Stimulated activated CD4-positive, alpha-beta T cell treated with anti-CD3 and anti-CD28 coated beads, Interleukin-2, amount 100 ng/mL, for 48 hours (primary cell): ENCODE results near the gene ALCAM.
"Not testable (repeated sequence)": the region's sequence is repeated elsewhere in the genome, so short reads cannot be mapped to it uniquely, and the experiment has no call there.

Source experiments
- DNase-seq, 2 donors: peaks; one replicate each; pipeline ENCODE4 v3.0.0-alpha.2; 2020

The ALCAM gene

GRCh38 chr3:105392598-105392997 lies 25.9 kb downstream of the ALCAM start:
- DNase-seq, result not testable (repeated sequence)

GRCh38 chr3:105394177-105394576 lies 27.5 kb downstream of the ALCAM start:
- no peak for DNase-seq

GRCh38 chr3:105397974-105398373 lies 31.3 kb downstream of the ALCAM start:
- no peak for DNase-seq

- DNase-seq, result no peak
Observed at GRCh38 chr3:105398437-105398836, 31.7 kb downstream of the ALCAM start.

- no peak for DNase-seq
Observed at GRCh38 chr3:105399062-105399461, 32.4 kb downstream of the ALCAM start.

- DNase-seq, result no peak
Observed at GRCh38 chr3:105399611-105400010, 32.9 kb downstream of the ALCAM start.

- no peak for DNase-seq
Observed at GRCh38 chr3:105401254-105401653, 34.5 kb downstream of the ALCAM start.

GRCh38 chr3:105401691-105402149 lies 35.0 kb downstream of the ALCAM start:
- DNase-seq, result no peak

GRCh38 chr3:105402287-105402801 lies 35.6 kb downstream of the ALCAM start:
- DNase-seq, result no peak

- DNase-seq, result not testable (repeated sequence)
Observed at GRCh38 chr3:105403034-105403433, 36.3 kb downstream of the ALCAM start.

GRCh38 chr3:105406268-105406667 lies 39.6 kb downstream of the ALCAM start:
- DNase-seq, result no peak

- DNase-seq, result no peak
Observed at GRCh38 chr3:105409364-105409763, 42.7 kb downstream of the ALCAM start.

- DNase-seq, result no peak
Observed at GRCh38 chr3:105413343-105413887, 46.7 kb downstream of the ALCAM start.

- DNase-seq, result no peak
Observed at GRCh38 chr3:105414841-105415240, 48.1 kb downstream of the ALCAM start.

- no peak for DNase-seq
Observed at GRCh38 chr3:105415951-105416350, 49.2 kb downstream of the ALCAM start.

- no peak for DNase-seq
Observed at GRCh38 chr3:105417525-105418289, 51.0 kb downstream of the ALCAM start.

- no peak for DNase-seq
Observed at GRCh38 chr3:105422645-105423044, 55.9 kb downstream of the ALCAM start.

GRCh38 chr3:105423397-105423796 lies 56.7 kb downstream of the ALCAM start:
- no peak for DNase-seq

GRCh38 chr3:105424412-105425152 lies 57.9 kb downstream of the ALCAM start:
- no peak for DNase-seq

- no peak for DNase-seq
Observed at GRCh38 chr3:105425153-105425502, 58.4 kb downstream of the ALCAM start.

GRCh38 chr3:105427332-105427731 lies 60.6 kb downstream of the ALCAM start:
- DNase-seq, result no peak

- DNase-seq, result no peak
Observed at GRCh38 chr3:105429034-105429762, 62.5 kb downstream of the ALCAM start.

- no peak for DNase-seq
Observed at GRCh38 chr3:105430455-105430854, 63.7 kb downstream of the ALCAM start.
